ENCODE measurements around the gene LRRC73. TPM values are rescaled to one million over a fixed set of nuclear protein-coding genes. Genes with fewer than 3 reads are reported as not detected.
"Not testable (repeated sequence)": the region's sequence is repeated elsewhere in the genome, so short reads cannot be mapped to it uniquely, and the experiment has no call there.

The LRRC73 gene
- total RNA-seq, 1 donor from 2014 or later, result 0.10 TPM

- intact Hi-C loops (cut with micrococcal nuclease), result no loop called here
These were observed 1.8 kb upstream of the LRRC73 start for GRCh38 chr6:43511824-43512415.

GRCh38 chr6:43510827-43511163 lies 649 bp upstream of the LRRC73 start:
- intact Hi-C loops (cut with micrococcal nuclease), result no loop called here

GRCh38 chr6:43509142-43509983 lies 783 bp downstream of the LRRC73 start:
- intact Hi-C loops (cut with micrococcal nuclease), result no loop called here

- intact Hi-C loops (cut with micrococcal nuclease), result no loop called here
These were observed 1.5 kb downstream of the LRRC73 start for GRCh38 chr6:43508481-43509141.

- intact Hi-C loops (cut with micrococcal nuclease), result loop anchor here (1.0 to 2.0 kb wide), 9 partner anchors 10 to 606 kb away; partner anchors contain the start of genes ABCC10, CRIP3, DNPH1 and POLR1C
These were observed 3.3 kb downstream of the LRRC73 start for GRCh38 chr6:43506667-43507471.

- intact Hi-C loops (cut with micrococcal nuclease), result loop anchor here (1.0 to 2.0 kb wide), 9 partner anchors 11 to 605 kb away; partner anchors contain the start of genes ABCC10, CRIP3, DNPH1 and POLR1C
These were observed 4.0 kb downstream of the LRRC73 start for GRCh38 chr6:43506171-43506570.

GRCh38 chr6:43505718-43506117 lies 4.4 kb downstream of the LRRC73 start:
- intact Hi-C loops (cut with micrococcal nuclease), result loop anchor here (1.0 to 2.0 kb wide), 9 partner anchors 12 to 604 kb away; partner anchors contain the start of genes ABCC10, CRIP3, DNPH1 and POLR1C

GRCh38 chr6:43504756-43505593 lies 5.2 kb downstream of the LRRC73 start:
- intact Hi-C loops (cut with micrococcal nuclease), result no loop called here

- intact Hi-C loops (cut with micrococcal nuclease), result no loop called here
These were observed 6.7 kb downstream of the LRRC73 start for GRCh38 chr6:43503443-43503842.

- intact Hi-C loops (cut with micrococcal nuclease), result no loop called here
These were observed 7.5 kb downstream of the LRRC73 start for GRCh38 chr6:43502666-43503065.

- intact Hi-C loops (cut with micrococcal nuclease), result no loop called here
These were observed 9.2 kb downstream of the LRRC73 start for GRCh38 chr6:43500921-43501320.

- intact Hi-C loops (cut with micrococcal nuclease), result no loop called here
These were observed 10.9 kb downstream of the LRRC73 start for GRCh38 chr6:43499028-43499815.

- intact Hi-C loops (cut with micrococcal nuclease), result not testable (repeated sequence)
These were observed 11.9 kb downstream of the LRRC73 start for GRCh38 chr6:43498291-43498690.

- intact Hi-C loops (cut with micrococcal nuclease), result no loop called here
These were observed 12.5 kb downstream of the LRRC73 start for GRCh38 chr6:43497689-43498088.

- intact Hi-C loops (cut with micrococcal nuclease), result no loop called here
These were observed 13.1 kb downstream of the LRRC73 start for GRCh38 chr6:43497129-43497396.

GRCh38 chr6:43496370-43497128 lies 13.6 kb downstream of the LRRC73 start:
- intact Hi-C loops (cut with micrococcal nuclease), result no loop called here

- intact Hi-C loops (cut with micrococcal nuclease), result no loop called here
These were observed 14.7 kb downstream of the LRRC73 start for GRCh38 chr6:43495409-43495941.

GRCh38 chr6:43494766-43495165 lies 15.4 kb downstream of the LRRC73 start:
- intact Hi-C loops (cut with micrococcal nuclease), result no loop called here

- intact Hi-C loops (cut with micrococcal nuclease), result no loop called here
These were observed 15.8 kb downstream of the LRRC73 start for GRCh38 chr6:43494321-43494720.

All from T-helper 1 cell treated with Interleukin-12 subunit alpha and Interleukin-12 subunit beta and Interleukin-4 antibody, amounts not matched to agents 30 ng/mL and 1 ng/mL, for 36 hours (primary cell).